ENCODE measurements around the gene NR1D2. TPM values are rescaled to one million over a fixed set of nuclear protein-coding genes. Genes with fewer than 3 reads are reported as not detected.
"Not testable (repeated sequence)": the region's sequence is repeated elsewhere in the genome, so short reads cannot be mapped to it uniquely, and the experiment has no call there.

Gene NR1D2
- total RNA-seq, 3 donors from 2014 or later (not counting 1 experiment from before 2014, with no cell fraction given) = 72.5 to 94.2 (median 92.1) TPM

DNA sequence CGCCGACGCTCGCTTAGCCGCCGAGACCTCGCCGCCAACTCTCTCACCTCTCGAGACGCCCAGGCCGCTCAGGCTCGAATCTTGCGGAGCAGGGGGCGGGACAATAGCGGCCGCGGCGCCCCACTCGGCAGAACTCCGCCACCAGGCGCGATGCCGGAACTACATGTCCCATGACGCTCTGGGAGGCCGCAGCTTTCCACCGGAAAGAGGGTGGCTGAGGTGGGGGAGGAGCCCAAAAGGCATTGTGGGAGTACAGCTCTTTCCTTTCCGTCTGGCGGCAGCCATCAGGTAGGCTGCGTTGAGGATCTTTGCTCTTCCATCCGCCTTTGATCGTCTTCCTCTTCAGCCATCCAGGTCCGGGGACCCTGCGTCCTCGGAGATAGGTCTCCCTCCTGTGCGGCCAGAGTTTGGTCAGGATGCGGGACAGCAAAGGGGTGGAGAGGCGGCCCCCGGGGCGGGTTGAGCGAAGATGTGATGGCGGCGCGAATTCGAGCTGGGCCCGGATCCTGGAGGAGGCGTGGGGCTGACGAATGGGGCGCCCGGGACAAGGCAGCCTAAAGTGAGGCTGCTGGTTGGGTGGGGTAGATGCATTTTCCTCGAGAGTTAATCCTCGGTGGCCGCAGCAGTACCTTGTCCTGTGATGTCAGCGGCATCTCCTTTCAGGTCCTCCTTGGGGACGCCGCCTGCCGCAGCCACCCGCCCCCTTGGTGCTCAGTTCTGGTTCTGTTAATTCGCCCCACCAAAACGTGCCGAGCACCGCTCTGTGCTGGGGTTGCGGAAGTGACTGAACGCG, 28.0 kb upstream of the NR1D2 start, which contains the start of the genes NKIRAS1 and RPL15:
TSS of gene NKIRAS1 (minus strand) at position 105 of the 793 bp plus-strand sequence. CDS start 6,086 bp downstream, outside the sequence.
TSS of gene RPL15 (plus strand) at position 247 of the 793 bp plus-strand sequence. CDS start 728 bp downstream, outside the sequence.
- H3K36me3 ChIP-seq (ENCODE audit: control insufficient read depth, insufficient read depth, low read length) = peaks cover 22% of the 10 kb centered on the region
- Mint-ChIP-seq H3K4me1 (peaks cover 38 to 42% of the 10 kb centered on the region in 2 donors), H3K4me3 (peak within 1 kb of the TSS; percentile 97), H3K9me3 (no peaks in the 10 kb centered on the region), H3K36me3 (no peaks in the 10 kb centered on the region), H3K27ac (peak within 1 kb of the TSS; percentile 95 to 97), H3K27me3 (ENCODE audit: low read depth in 2 of 2) (peaks cover 0 to 2% of the 10 kb centered on the region in 2 donors)
- TF ChIP-seq, protein P1, sequence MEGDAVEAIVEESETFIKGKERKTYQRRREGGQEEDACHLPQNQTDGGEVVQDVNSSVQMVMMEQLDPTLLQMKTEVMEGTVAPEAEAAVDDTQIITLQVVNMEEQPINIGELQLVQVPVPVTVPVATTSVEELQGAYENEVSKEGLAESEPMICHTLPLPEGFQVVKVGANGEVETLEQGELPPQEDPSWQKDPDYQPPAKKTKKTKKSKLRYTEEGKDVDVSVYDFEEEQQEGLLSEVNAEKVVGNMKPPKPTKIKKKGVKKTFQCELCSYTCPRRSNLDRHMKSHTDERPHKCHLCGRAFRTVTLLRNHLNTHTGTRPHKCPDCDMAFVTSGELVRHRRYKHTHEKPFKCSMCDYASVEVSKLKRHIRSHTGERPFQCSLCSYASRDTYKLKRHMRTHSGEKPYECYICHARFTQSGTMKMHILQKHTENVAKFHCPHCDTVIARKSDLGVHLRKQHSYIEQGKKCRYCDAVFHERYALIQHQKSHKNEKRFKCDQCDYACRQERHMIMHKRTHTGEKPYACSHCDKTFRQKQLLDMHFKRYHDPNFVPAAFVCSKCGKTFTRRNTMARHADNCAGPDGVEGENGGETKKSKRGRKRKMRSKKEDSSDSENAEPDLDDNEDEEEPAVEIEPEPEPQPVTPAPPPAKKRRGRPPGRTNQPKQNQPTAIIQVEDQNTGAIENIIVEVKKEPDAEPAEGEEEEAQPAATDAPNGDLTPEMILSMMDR (IDR thresholded peaks at IDR 0.05) = no peak
- whole genome bisulfite sequencing (ENCODE audit: insufficient coverage) = under 1% methylated on average over 64 of the region's 64 CpGs
- H3K9me3 ChIP-seq (ENCODE audit: control insufficient read depth, insufficient read depth, low read length) = no peaks in the 10 kb centered on the region
- peaks cover 21% of the 10 kb centered on the region for H3K4me1 ChIP-seq (ENCODE audit: control insufficient read depth, insufficient read depth, low read length)
- ATAC-seq (peak; percentile 91 to 99 (median 94)), DNase-seq (peak; percentile 94 to 98)
- peak within 1 kb of the TSS; percentile 86 for H3K27ac ChIP-seq (ENCODE audit: low read length)
- intact Hi-C loops (cut with micrococcal nuclease) = loop anchor here (1.0 to 2.0 kb wide), 2 partner anchors 28 to 108 kb away; partner anchors contain the start of gene NR1D2
- no peaks in the 10 kb centered on the region for H3K27me3 ChIP-seq (ENCODE audit: control insufficient read depth, insufficient read depth, low read length)
- H3K4me3 ChIP-seq (ENCODE audit: low read length) = peak within 1 kb of the TSS; percentile 100

DNA sequence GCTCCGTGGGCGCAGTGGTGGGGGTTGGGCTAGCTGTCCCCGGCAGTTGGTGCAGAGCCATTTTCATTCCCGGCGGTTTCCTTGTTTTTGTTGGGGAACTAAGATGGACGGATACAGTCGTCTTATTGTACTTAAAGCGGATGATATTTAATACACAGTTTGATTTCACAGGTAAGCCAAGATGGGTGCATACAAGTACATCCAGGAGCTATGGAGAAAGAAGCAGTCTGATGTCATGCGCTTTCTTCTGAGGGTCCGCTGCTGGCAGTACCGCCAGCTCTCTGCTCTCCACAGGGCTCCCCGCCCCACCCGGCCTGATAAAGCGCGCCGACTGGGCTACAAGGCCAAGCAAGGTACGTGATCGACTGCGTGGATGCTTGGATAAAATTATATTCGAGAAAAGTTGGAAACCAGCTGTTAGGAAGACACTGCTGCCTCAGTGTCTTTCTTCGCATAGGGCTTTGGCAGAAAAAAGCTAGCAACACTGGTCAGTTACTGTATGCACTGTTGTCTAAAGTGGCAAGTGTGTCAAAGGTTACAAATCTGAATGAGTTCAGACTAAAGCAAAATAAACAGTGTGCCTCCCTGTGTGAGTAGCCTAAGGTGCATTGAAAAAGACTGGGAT, 27.3 kb upstream of the NR1D2 start:
- not testable (repeated sequence) for H3K9me3 Mint-ChIP-seq; H3K36me3 Mint-ChIP-seq; H3K27me3 ChIP-seq (ENCODE audit: control insufficient read depth, insufficient read depth, low read length); ATAC-seq; H3K27me3 Mint-ChIP-seq (ENCODE audit: low read depth in 2 of 2); H3K9me3 ChIP-seq (ENCODE audit: control insufficient read depth, insufficient read depth, low read length); DNase-seq
- Histone ChIP-seq H3K36me3 (ENCODE audit: control insufficient read depth, insufficient read depth, low read length) (peaks cover 24% of the 10 kb centered on the region), H3K4me1 (ENCODE audit: control insufficient read depth, insufficient read depth, low read length) (peaks cover 21% of the 10 kb centered on the region), H3K4me3 (ENCODE audit: low read length) (peak overlapping the region; percentile 100), H3K27ac (ENCODE audit: low read length) (peak overlapping the region; percentile 86)
- peak overlapping the region; percentile 97 for H3K4me3 Mint-ChIP-seq
- WGBS (ENCODE audit: insufficient coverage) = 0% methylated on average over 17 of the region's 21 CpGs
- intact Hi-C loops (cut with micrococcal nuclease) = loop anchor here (1.0 to 2.0 kb wide), 2 partner anchors 28 to 109 kb away; partner anchors contain the start of gene NR1D2
- peak overlapping the region; percentile 95 to 97 for H3K27ac Mint-ChIP-seq
- H3K4me1 Mint-ChIP-seq = peaks cover 38 to 42% of the 10 kb centered on the region in 2 donors

GRCh38 chr3:23918331-23918730, 26.8 kb upstream of the NR1D2 start:
- 28% methylated on average over 12 of the region's 12 CpGs for WGBS (ENCODE audit: insufficient coverage)
- H3K4me1 ChIP-seq (ENCODE audit: control insufficient read depth, insufficient read depth, low read length) = peaks cover 21% of the 10 kb centered on the region
- not testable (repeated sequence) for H3K9me3 ChIP-seq (ENCODE audit: control insufficient read depth, insufficient read depth, low read length)

DNA sequence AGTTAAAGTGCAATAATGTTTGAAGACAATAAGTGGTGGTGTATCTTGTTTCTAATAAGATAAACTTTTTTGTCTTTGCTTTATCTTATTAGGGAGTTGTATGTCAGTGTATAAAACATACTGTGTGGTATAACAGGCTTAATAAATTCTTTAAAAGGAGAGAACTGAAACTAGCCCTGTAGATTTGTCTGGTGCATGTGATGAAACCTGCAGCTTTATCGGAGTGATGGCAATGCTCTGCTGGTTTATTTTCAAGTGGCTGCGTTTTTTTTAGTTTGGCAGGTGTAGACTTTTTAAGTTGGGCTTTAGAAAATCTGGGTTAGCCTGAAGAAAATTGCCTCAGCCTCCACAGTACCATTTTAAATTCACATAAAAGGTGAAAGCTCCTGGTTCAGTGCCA, 25.5 kb upstream of the NR1D2 start:
- TF ChIP-seq, protein P1 (IDR thresholded peaks at IDR 0.05) = no peak
- Mint-ChIP-seq H3K4me3 (peak overlapping the region; percentile 17), H3K9me3 (no peaks in the 10 kb centered on the region), H3K4me1 (peaks cover 38 to 42% of the 10 kb centered on the region in 2 donors), H3K27ac (peak overlapping the region; percentile 47 to 95), H3K27me3 (ENCODE audit: low read depth in 2 of 2) (peaks cover 0 to 2% of the 10 kb centered on the region in 2 donors), H3K36me3 (no peaks in the 10 kb centered on the region)
- H3K4me3 ChIP-seq (ENCODE audit: low read length) = no peak overlapping the region
- H3K9me3 ChIP-seq (ENCODE audit: control insufficient read depth, insufficient read depth, low read length) = no peaks in the 10 kb centered on the region
- intact Hi-C loops (cut with micrococcal nuclease) = no loop called here
- no peaks in the 10 kb centered on the region for H3K27me3 ChIP-seq (ENCODE audit: control insufficient read depth, insufficient read depth, low read length)
- 67% methylated on average over 1 of the region's 2 CpGs for WGBS (ENCODE audit: insufficient coverage)
- no peak overlapping the region for H3K27ac ChIP-seq (ENCODE audit: low read length)
- H3K36me3 ChIP-seq (ENCODE audit: control insufficient read depth, insufficient read depth, low read length) = peaks cover 25% of the 10 kb centered on the region
- H3K4me1 ChIP-seq (ENCODE audit: control insufficient read depth, insufficient read depth, low read length) = peaks cover 21% of the 10 kb centered on the region
- ATAC-seq (no peak), DNase-seq (no peak)

More at GRCh38 chr3:23918331-23918730, 26.8 kb upstream of the NR1D2 start:
- H3K9me3 Mint-ChIP-seq; ATAC-seq; H3K27me3 ChIP-seq (ENCODE audit: control insufficient read depth, insufficient read depth, low read length); intact Hi-C loops (cut with micrococcal nuclease); DNase-seq; H3K36me3 Mint-ChIP-seq; H3K27me3 Mint-ChIP-seq (ENCODE audit: low read depth in 2 of 2): not testable (repeated sequence)
- H3K27ac Mint-ChIP-seq = peak overlapping the region; percentile 95 to 97
- Histone ChIP-seq H3K36me3 (ENCODE audit: control insufficient read depth, insufficient read depth, low read length) (peaks cover 25% of the 10 kb centered on the region), H3K4me3 (ENCODE audit: low read length) (peak overlapping the region; percentile 100), H3K27ac (ENCODE audit: low read length) (peak overlapping the region; percentile 86)
- peak overlapping the region; percentile 97 for H3K4me3 Mint-ChIP-seq
- H3K4me1 Mint-ChIP-seq = peaks cover 38 to 42% of the 10 kb centered on the region in 2 donors
